ENCODE measurements around the gene SGSH. TPM values are rescaled to one million over a fixed set of nuclear protein-coding genes. Genes with fewer than 3 reads are reported as not detected.
"Not testable (repeated sequence)": the region's sequence is repeated elsewhere in the genome, so short reads cannot be mapped to it uniquely, and the experiment has no call there.

Gene SGSH
- total RNA-seq, 6 experiments from 2014 or later, result 41.2 to 52.6 (median 47.5) TPM

- Mint-ChIP-seq H3K9me3 (no peaks in the 10 kb centered on the region), H3K4me1 (ENCODE audit: low read depth) (no peaks in the 10 kb centered on the region), H3K27me3 (ENCODE audit: insufficient read depth) (no peaks in the 10 kb centered on the region; the same call in none of the 2 replicates), H3K4me3 (no peak overlapping the region), H3K27ac (no peak overlapping the region), H3K36me3 (ENCODE audit: low read depth) (no peaks in the 10 kb centered on the region)
- DNase-seq, result no peak
- TF ChIP-seq CTCF (IDR thresholded peaks at IDR 0.05), result peak; percentile 33; the same call in 1 of the 2 replicates
Measured at GRCh38 chr17:80203471-80203963, 16.6 kb downstream of the SGSH start.

GRCh38 chr17:80202197-80202596 is 17.9 kb downstream of the SGSH start:
- no peak for TF ChIP-seq CTCF (IDR thresholded peaks at IDR 0.05)
- Mint-ChIP-seq H3K9me3 (no peaks in the 10 kb centered on the region), H3K4me1 (ENCODE audit: low read depth) (no peaks in the 10 kb centered on the region), H3K36me3 (ENCODE audit: low read depth) (no peaks in the 10 kb centered on the region), H3K27me3 (ENCODE audit: insufficient read depth) (no peaks in the 10 kb centered on the region; the same call in 1 of the 2 replicates), H3K27ac (no peak overlapping the region), H3K4me3 (no peak overlapping the region)
- no peak for DNase-seq

- H3K9me3 Mint-ChIP-seq, result no peaks in the 10 kb centered on the region
- H3K27me3 Mint-ChIP-seq (ENCODE audit: insufficient read depth), result no peaks in the 10 kb centered on the region; the same call in 1 of the 2 replicates
- H3K4me3 Mint-ChIP-seq, result no peak overlapping the region
- H3K4me1 Mint-ChIP-seq (ENCODE audit: low read depth), result no peaks in the 10 kb centered on the region
- H3K36me3 Mint-ChIP-seq (ENCODE audit: low read depth), result no peaks in the 10 kb centered on the region
- H3K27ac Mint-ChIP-seq, result no peak overlapping the region
- DNase-seq, result no peak
- TF ChIP-seq CTCF (IDR thresholded peaks at IDR 0.05), result no peak
Measured at GRCh38 chr17:80201446-80201845, 18.7 kb downstream of the SGSH start.

- not testable (repeated sequence) for H3K4me3 Mint-ChIP-seq; H3K27ac Mint-ChIP-seq; H3K36me3 Mint-ChIP-seq (ENCODE audit: low read depth); H3K4me1 Mint-ChIP-seq (ENCODE audit: low read depth); H3K27me3 Mint-ChIP-seq (ENCODE audit: insufficient read depth); H3K9me3 Mint-ChIP-seq; DNase-seq
Measured at GRCh38 chr17:80199295-80199694, 20.8 kb downstream of the SGSH start.

GRCh38 chr17:80198144-80198661 is 21.9 kb downstream of the SGSH start:
- Mint-ChIP-seq H3K9me3 (no peaks in the 10 kb centered on the region), H3K4me3 (no peak overlapping the region), H3K27ac (no peak overlapping the region), H3K4me1 (ENCODE audit: low read depth) (no peaks in the 10 kb centered on the region), H3K36me3 (ENCODE audit: low read depth) (no peaks in the 10 kb centered on the region), H3K27me3 (ENCODE audit: insufficient read depth) (peaks cover 8% of the 10 kb centered on the region)
- DNase-seq, result no peak
- TF ChIP-seq CTCF (IDR thresholded peaks at IDR 0.05), result no peak

GRCh38 chr17:80196652-80197051 is 23.5 kb downstream of the SGSH start:
- Mint-ChIP-seq H3K27me3 (ENCODE audit: insufficient read depth) (peaks cover 15% of the 10 kb centered on the region), H3K36me3 (ENCODE audit: low read depth) (no peaks in the 10 kb centered on the region), H3K4me1 (ENCODE audit: low read depth) (no peaks in the 10 kb centered on the region), H3K4me3 (no peak overlapping the region), H3K9me3 (no peaks in the 10 kb centered on the region), H3K27ac (no peak overlapping the region)
- TF ChIP-seq CTCF (IDR thresholded peaks at IDR 0.05), result no peak
- DNase-seq, result no peak
